ENCODE results near the gene EFCAB5. TPM values are rescaled to one million over a fixed set of nuclear protein-coding genes. Genes with fewer than 3 reads are reported as not detected.

The EFCAB5 gene
- total and polyA plus RNA-seq, 2 of the 13 experiments (the other 11 are each of a cell fraction or from before 2014, with no cell fraction given) = 0.15 TPM; not detected in 1

- ChIA-PET CTCF (ENCODE audit: low intra/inter-chr PET ratio, low total read pairs) (no interaction called here), POLR2A (no interaction called here)
- ATAC-seq (no peak), FAIRE-seq (no peak), DNase-seq (ENCODE audit: low spot score) (no peak)
- no TSS peak for BruUV-seq (replicated peaks)
- Histone ChIP-seq H2AFZ (ENCODE audit: low read length) (no peak overlapping the region), H3K9me3 (ENCODE audit: low read length) (no peaks in the 10 kb centered on the region; the same call in 1 of the 2 replicates), H3K4me3 (replicated peaks in 1 of 3; ENCODE audit: insufficient read depth in 1 of 3, low read depth in 2 of 3, low read length in 3 of 3) (no peak overlapping the region), H3K27me3 (ENCODE audit: control insufficient read depth in 1 of 2, insufficient read depth in 2 of 2, low read length in 2 of 2) (no peaks in the 10 kb centered on the region), H3K79me2 (ENCODE audit: insufficient read depth, low read length) (no peaks in the 10 kb centered on the region), H3K27ac (ENCODE audit: extremely low read length, insufficient read depth, low read length) (no peak overlapping the region), H4K20me1 (ENCODE audit: insufficient read depth, low read length) (no peaks in the 10 kb centered on the region), H3K4me2 (ENCODE audit: low read depth, low read length) (no peak overlapping the region), H3K9ac (ENCODE audit: insufficient read depth, low read depth, low read length) (no peak overlapping the region), H3K4me1 (ENCODE audit: insufficient read depth, low read length) (no peaks in the 10 kb centered on the region), H3K36me3 (replicated peaks in 1 of 2; ENCODE audit: control insufficient read depth in 1 of 2, insufficient read depth in 2 of 2, low read length in 2 of 2) (no peaks in the 10 kb centered on the region)
- intact Hi-C loops (cut with micrococcal nuclease; ENCODE audit: unreplicated experiment) (no loop called here), in situ Hi-C loops (cut with HindIII; ENCODE audit: extremely low pct_ligation_motif_present, low pct_unique_long_range_greater_than_20kb) (no loop called here)
- TF ChIP-seq CENPX (CRISPR knock-in tag; IDR thresholded peaks at IDR 0.05) (no peak), ZNF260 (CRISPR knock-in tag; IDR thresholded peaks at IDR 0.05; ENCODE audit: borderline replicate concordance, low read depth) (no peak), ZNF816 (CRISPR knock-in tag; IDR thresholded peaks at IDR 0.05; ENCODE audit: borderline replicate concordance) (no peak), ZFP36 (IDR thresholded peaks at IDR 0.05; ENCODE audit: borderline replicate concordance, low read depth, low read length, partially characterized antibody) (no peak), MAX (IDR thresholded peaks at IDR 0.05) (no peak), DBP (CRISPR knock-in tag; IDR thresholded peaks at IDR 0.05; ENCODE audit: not compliant biosample characterization) (no peak), U2AF1 (optimal IDR thresholded peaks at IDR 0.05; ENCODE audit: low read depth, low read length) (no peak), AHR (CRISPR knock-in tag; IDR thresholded peaks at IDR 0.05) (no peak), MED8 (CRISPR knock-in tag; IDR thresholded peaks at IDR 0.05; ENCODE audit: insufficient replicate concordance) (no peak), RARG (CRISPR knock-in tag; IDR thresholded peaks at IDR 0.05; ENCODE audit: low read depth) (no peak), NFIC (IDR thresholded peaks at IDR 0.05; ENCODE audit: low read length) (no peak)
- 18% methylated on average over 4 of the region's 4 CpGs for WGBS (ENCODE audit: low lambda C conversion rate)
These were observed 18.4 kb downstream of the EFCAB5 start for GRCh38 chr17:29959658-29960337.
